ENCODE results near the gene MEGF10. TPM values are rescaled to one million over a fixed set of nuclear protein-coding genes. Genes with fewer than 3 reads are reported as not detected.

The MEGF10 gene
- total RNA-seq = 0.14 TPM in 1 of 2 replicates, not detected in the other

DNA sequence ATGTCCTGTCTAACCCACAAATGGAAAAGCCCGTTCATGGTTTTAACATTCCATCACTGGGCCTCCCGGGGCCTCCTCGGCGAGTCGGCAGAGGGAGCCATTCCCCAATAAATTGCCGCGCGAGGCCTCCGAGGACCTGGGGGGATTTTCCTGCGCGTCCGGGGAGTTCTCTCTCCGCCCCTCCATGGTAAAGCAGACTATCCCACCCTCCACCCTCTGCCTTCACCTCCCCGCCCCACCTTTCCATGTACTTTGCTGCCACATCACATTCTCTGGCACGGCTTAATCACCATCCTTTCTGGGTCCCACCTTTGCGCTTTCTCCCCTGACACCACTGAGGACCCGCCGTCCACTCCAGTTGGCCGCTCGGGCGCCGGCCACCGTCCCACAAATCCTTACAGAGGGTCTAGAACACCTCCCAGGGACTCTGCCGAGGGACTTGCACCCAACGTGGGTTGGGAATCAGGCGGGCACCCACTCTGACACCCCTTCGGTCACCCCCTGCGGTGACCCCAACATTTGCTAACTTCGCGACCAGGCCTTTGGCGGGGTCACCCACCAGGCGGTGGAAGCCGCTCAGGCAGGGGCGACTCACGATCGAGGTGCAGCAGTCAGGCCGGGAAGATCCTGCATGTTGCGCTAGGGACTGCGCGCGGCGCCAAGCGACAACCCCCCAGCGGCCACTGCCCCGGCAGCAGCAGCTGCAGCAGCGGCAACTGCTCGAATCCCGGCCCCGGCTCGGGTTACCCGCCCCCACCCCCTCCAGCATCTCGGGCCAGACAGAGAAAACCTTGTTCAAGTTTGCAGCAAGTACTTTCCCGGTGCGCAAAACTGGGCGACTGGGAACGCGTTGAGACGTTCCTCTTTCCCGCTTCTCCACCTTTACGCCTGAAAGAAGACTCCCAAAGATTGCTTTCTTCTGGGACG is at the start of gene MEGF10:
Gene MEGF10, plus strand, starts transcription at position 778 of the 927 bp plus-strand sequence. CDS start 40,513 bp downstream, outside the sequence.

Other genes starting within 250 kb of the MEGF10 start
- gene C5orf63, start 217.3 kb upstream of the MEGF10 start, total RNA-seq = 1.2 and 1.5 TPM in 2 replicates
- 66.2 and 97.0 TPM in 2 replicates for gene PRRC1, start 226.8 kb downstream of the MEGF10 start, total RNA-seq